Testis (tissue), 3 donors: ENCODE measurements around the gene MCC. TPM values are rescaled to one million over a fixed set of nuclear protein-coding genes. Genes with fewer than 3 reads are reported as not detected.

ENCODE experiments used
- DNase-seq: peaks from one replicate; pipeline ENCODE4 v3.0.0-alpha.2; 2019
- H3K27ac ChIP-seq, 2 donors: fragments of 200-600 bp; sonication (generic); one replicate each; pipeline ENCODE4 v1.5.1; 2019
- H3K27me3 ChIP-seq: fragments of 200-600 bp; sonication (generic); one replicate; pipeline ENCODE4 v1.5.1; 2019
- H3K36me3 ChIP-seq: fragments of 200-600 bp; sonication (generic); one replicate; pipeline ENCODE4 v1.5.1; 2017; ENCODE audit warnings: low read depth; ENCODE audit errors: missing control alignments
- H3K4me1 ChIP-seq: fragments of 200-600 bp; sonication (generic); one replicate; pipeline ENCODE4 v1.5.1; 2019
- H3K4me3 ChIP-seq, 2 donors: fragments of 200-600 bp; sonication (generic); one replicate each; pipeline ENCODE4 v1.5.1; 2017 to 2019
- H3K9me3 ChIP-seq: fragments of 200-600 bp; sonication (generic); one replicate; pipeline ENCODE4 v1.5.1; 2017
- POLR2A ChIP-seq: fragments of 450-650 bp; IDR thresholded peaks from one replicate; pipeline ENCODE4 v1.6.1; 2017; ENCODE audit warnings: antibody characterized with exemption, mild to moderate bottlenecking, moderate library complexity
- WGBS, 2 donors: methylation state at CpG; one replicate each; pipeline ENCODE4 v1.1.5; 2018; 5-methylcytosine and 5-hydroxymethylcytosine counted together
- intact Hi-C: fragments of 100-400 bp; cut with DNase I; formaldehyde crosslinking; loops from one replicate; pipeline ENCODE4 v1.15.1; 2023; ENCODE audit warnings: low total_unique reads
- polyA plus RNA-seq: library from polyadenylated mRNA; stranded (reverse); fragments of 350-450 nt; fragmentation: Illumina TruSeq; extraction: RNeasy Lipid Tissue Mini Kit (QIAGEN cat#74804); gene quantifications from one replicate; pipeline ENCODE4 v1.2.3, GENCODE V29; 2014; ENCODE audit warnings: low read depth, low replicate concordance; ENCODE audit not compliant: insufficient read depth
- total RNA-seq, 2 donors: library from RNA; depleted of rRNA; stranded (reverse); fragments of >200 nt; gene quantifications; one replicate each; pipeline ENCODE4 v1.2.3, GENCODE V29; 2016
- TF ChIP-seq, protein P1 (sequence below), 3 experiments: fragments of 450-650 bp in 2 of 3; fragments of 200-600 bp in 1 of 3; sonication (generic) in 1 of 3; IDR thresholded peaks; one replicate each; pipeline ENCODE4 v1.5.1; 2016 to 2019; ENCODE audit warnings: antibody characterized with exemption in 3 of 3, mild to moderate bottlenecking in 2 of 3, moderate library complexity in 1 of 3

The MCC gene
- total and polyA plus RNA-seq, 3 donors from 2014 or later, result 7.1 to 23.7 (median 21.4) TPM

DNA sequence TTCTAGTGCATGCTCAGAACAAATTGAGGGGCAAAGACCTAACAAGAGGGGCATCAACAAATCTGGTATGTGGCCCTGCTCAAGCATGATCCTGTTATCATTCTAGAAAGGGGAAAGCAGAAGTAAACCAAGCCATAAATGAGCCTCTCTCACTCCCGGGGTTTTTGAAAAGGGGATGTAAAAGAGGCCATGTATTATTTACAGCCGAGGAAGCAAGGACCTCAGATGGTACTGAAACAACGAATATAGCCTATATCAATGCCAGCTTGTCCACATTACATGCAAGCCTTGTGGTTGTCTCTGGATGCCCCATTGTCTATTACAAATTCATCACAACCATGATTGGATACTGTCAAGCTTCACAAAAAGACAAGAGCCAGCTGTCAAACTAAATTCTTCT is 300.3 kb downstream of the MCC start:
- no peaks in the 10 kb centered on the region for H3K9me3 ChIP-seq
- no peak overlapping the region for H3K27ac ChIP-seq
- TF ChIP-seq POLR2A, result no peak
- TF ChIP-seq, protein P1, sequence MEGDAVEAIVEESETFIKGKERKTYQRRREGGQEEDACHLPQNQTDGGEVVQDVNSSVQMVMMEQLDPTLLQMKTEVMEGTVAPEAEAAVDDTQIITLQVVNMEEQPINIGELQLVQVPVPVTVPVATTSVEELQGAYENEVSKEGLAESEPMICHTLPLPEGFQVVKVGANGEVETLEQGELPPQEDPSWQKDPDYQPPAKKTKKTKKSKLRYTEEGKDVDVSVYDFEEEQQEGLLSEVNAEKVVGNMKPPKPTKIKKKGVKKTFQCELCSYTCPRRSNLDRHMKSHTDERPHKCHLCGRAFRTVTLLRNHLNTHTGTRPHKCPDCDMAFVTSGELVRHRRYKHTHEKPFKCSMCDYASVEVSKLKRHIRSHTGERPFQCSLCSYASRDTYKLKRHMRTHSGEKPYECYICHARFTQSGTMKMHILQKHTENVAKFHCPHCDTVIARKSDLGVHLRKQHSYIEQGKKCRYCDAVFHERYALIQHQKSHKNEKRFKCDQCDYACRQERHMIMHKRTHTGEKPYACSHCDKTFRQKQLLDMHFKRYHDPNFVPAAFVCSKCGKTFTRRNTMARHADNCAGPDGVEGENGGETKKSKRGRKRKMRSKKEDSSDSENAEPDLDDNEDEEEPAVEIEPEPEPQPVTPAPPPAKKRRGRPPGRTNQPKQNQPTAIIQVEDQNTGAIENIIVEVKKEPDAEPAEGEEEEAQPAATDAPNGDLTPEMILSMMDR (IDR thresholded peaks at IDR 0.05), result no peak
- intact Hi-C loops, result no loop called here
- 76 to 78% methylated on average over 3 of the region's 3 CpGs for WGBS, 2 donors
- H3K27me3 ChIP-seq, result no peaks in the 10 kb centered on the region
- H3K4me1 ChIP-seq, result no peaks in the 10 kb centered on the region
- DNase-seq, result no peak
- no peaks in the 10 kb centered on the region for H3K36me3 ChIP-seq
- no peak overlapping the region for H3K4me3 ChIP-seq

DNA sequence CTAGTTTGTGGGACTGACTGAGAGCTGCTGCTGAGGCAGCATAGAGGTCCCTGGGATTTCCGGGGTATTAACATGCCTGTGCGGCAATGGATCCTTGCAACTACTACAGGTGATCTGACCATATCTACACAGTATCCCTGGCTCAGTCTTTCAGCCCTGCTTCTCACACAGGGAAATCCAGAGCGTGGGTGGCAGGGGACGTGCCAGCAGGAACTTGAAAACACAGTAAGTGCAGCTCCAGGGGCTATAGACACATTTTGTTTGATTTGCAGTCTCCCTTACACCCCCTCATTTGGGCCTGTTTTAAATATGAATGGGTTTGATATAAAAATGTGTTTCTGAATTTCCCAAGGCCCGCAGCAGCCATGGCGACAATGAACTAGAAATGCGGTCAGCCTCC is 302.2 kb downstream of the MCC start:
- intact Hi-C loops, result no loop called here
- no peak for DNase-seq

DNA sequence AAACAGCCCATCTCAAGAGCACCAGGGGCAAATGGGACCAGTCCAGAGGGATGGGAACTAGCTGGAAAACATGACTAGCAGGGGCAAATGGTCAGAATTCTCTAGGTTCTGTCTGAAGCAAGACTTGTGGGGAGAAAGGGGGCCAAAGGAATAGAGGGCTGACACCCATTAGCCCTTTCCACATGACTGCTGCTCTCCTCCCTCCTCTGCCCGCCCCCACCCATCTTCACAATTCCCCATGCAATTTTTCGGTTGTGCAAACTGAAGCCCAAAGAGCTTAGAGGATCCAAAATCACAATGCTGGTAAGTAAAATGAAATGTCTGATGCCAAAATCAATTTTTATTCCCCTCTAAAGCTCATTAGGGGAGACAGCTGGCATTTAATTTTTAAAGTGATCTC is 304.6 kb downstream of the MCC start:
- 79 to 93% methylated on average over 2 of the region's 2 CpGs for WGBS, 2 donors
- Histone ChIP-seq H3K4me1 (no peaks in the 10 kb centered on the region), H3K9me3 (no peaks in the 10 kb centered on the region), H3K27ac (no peak overlapping the region), H3K36me3 (no peaks in the 10 kb centered on the region), H3K4me3 (no peak overlapping the region), H3K27me3 (no peaks in the 10 kb centered on the region)
- TF ChIP-seq POLR2A, result no peak
- TF ChIP-seq, protein P1 (IDR thresholded peaks at IDR 0.05), result no peak
- intact Hi-C loops, result no loop called here
- no peak for DNase-seq

More for the DNA sequence above, 302.2 kb downstream of the MCC start:
- Histone ChIP-seq H3K4me1 (no peaks in the 10 kb centered on the region), H3K27me3 (no peaks in the 10 kb centered on the region), H3K9me3 (no peaks in the 10 kb centered on the region), H3K36me3 (no peaks in the 10 kb centered on the region), H3K4me3 (no peak overlapping the region), H3K27ac (no peak overlapping the region)
- 83 to 88% methylated on average over 7 of the region's 7 CpGs for WGBS, 2 donors
- TF ChIP-seq, protein P1 (IDR thresholded peaks at IDR 0.05), result no peak
- TF ChIP-seq POLR2A, result no peak

DNA sequence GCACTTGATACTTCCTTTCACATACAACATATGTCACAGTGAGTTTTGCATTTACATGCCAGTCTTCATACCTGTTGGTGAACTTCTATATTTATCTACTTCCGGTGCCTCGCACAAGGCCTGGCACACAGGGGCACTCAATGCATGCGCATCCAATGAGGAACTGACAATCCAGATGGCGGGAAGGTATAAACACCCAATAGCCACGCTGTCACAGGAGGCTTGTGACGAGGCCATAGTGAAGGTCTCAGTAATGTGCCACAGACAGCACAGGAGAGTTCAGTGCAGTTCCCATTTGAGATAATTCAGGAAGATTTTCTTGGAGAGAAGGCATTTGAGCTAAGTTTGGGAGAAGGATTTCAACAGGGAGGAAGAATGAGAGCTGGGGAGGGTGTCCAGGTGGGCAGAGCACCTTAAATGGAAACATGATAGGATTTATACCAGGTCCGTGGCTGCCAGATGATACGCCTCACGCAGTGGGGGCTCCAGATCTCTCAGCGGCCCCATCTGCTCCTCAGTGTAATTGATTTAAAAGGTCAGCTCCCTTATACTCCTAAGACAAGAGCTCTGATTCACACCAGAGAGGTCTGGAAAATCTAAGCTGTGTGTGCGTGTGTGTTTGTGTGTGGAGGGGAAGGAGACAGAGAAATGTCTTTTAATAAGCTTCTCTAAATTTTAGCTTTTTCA is 305.5 kb downstream of the MCC start:
- TF ChIP-seq, protein P1 (IDR thresholded peaks at IDR 0.05), result no peak
- no peak for TF ChIP-seq POLR2A
- intact Hi-C loops, result no loop called here
- H3K4me3 ChIP-seq, result no peak overlapping the region
- 95 to 96% methylated on average over 11 of the region's 11 CpGs for WGBS, 2 donors
- no peaks in the 10 kb centered on the region for H3K27me3 ChIP-seq
- no peaks in the 10 kb centered on the region for H3K36me3 ChIP-seq
- H3K27ac ChIP-seq, result no peak overlapping the region
- H3K4me1 ChIP-seq, result no peaks in the 10 kb centered on the region
- no peaks in the 10 kb centered on the region for H3K9me3 ChIP-seq
- no peak for DNase-seq
